ENCODE data around the gene STEEP1. TPM values are rescaled to one million over a fixed set of nuclear protein-coding genes. Genes with fewer than 3 reads are reported as not detected.

Gene STEEP1
- 10 to 100 TPM in 2 of 3 donors, 1 to 10 TPM in 1; 5.5 to 21.1 (median 11.2) TPM for polyA plus RNA-seq

GRCh38 chrX:119565107-119565663 lies at the start of gene STEEP1:
STEEP1 (minus strand) TSS chrX:119565409; CDS start chrX:119565355, 54 bp downstream.
- Mint-ChIP-seq H3K4me1 (peaks cover 17 to 24% of the 10 kb centered on the region in 2 donors), H3K27me3 (ENCODE audit: low read depth in 3 of 3) (peaks cover 1 to 6% (median 4%) of the 10 kb centered on the region in 3 donors), H3K4me3 (peak within 1 kb of the TSS; percentile 92 to 96 (median 94)), H3K9me3 (no peaks in the 10 kb centered on the region), H3K36me3 (no peaks in the 10 kb centered on the region), H3K27ac (peak within 1 kb of the TSS; percentile 90 to 97 (median 92))
- DNase-seq, result peak; percentile 82 to 84 (median 83)

GRCh38 chrX:119614776-119615175 lies 49.6 kb upstream of the STEEP1 start:
- H3K27me3 Mint-ChIP-seq (ENCODE audit: low read depth in 3 of 3), result peaks cover 0 to 4% (median 3%) of the 10 kb centered on the region in 3 donors
- no peak overlapping the region for H3K4me3 Mint-ChIP-seq
- peaks cover 23 to 32% of the 10 kb centered on the region in 2 donors for H3K4me1 Mint-ChIP-seq
- no peaks in the 10 kb centered on the region for H3K9me3 Mint-ChIP-seq
- no peak for DNase-seq
- H3K36me3 Mint-ChIP-seq, result peaks cover 0 to 4% (median 0%) of the 10 kb centered on the region in 3 donors
- H3K27ac Mint-ChIP-seq, result no peak overlapping the region

GRCh38 chrX:119607018-119607389 lies 41.8 kb upstream of the STEEP1 start:
- H3K27me3 Mint-ChIP-seq (ENCODE audit: low read depth in 3 of 3), result peaks cover 4 to 13% (median 8%) of the 10 kb centered on the region in 3 donors
- H3K36me3 Mint-ChIP-seq, result no peaks in the 10 kb centered on the region
- peak overlapping the region; percentile 95 to 99 (median 99) for H3K27ac Mint-ChIP-seq
- DNase-seq, result no peak
- no peaks in the 10 kb centered on the region for H3K9me3 Mint-ChIP-seq
- peaks cover 22 to 26% of the 10 kb centered on the region in 2 donors for H3K4me1 Mint-ChIP-seq
- H3K4me3 Mint-ChIP-seq, result peak overlapping the region; percentile 90 to 96 (median 95)

- H3K4me3 Mint-ChIP-seq, result peak within 1 kb of the TSS; percentile 90 to 96 (median 95)
- H3K27ac Mint-ChIP-seq, result peak within 1 kb of the TSS; percentile 95 to 99 (median 99)
- DNase-seq, result peak; percentile 86 to 90 (median 88)
- H3K36me3 Mint-ChIP-seq, result no peaks in the 10 kb centered on the region
- H3K27me3 Mint-ChIP-seq (ENCODE audit: low read depth in 3 of 3), result peaks cover 4 to 13% (median 8%) of the 10 kb centered on the region in 3 donors
- no peaks in the 10 kb centered on the region for H3K9me3 Mint-ChIP-seq
- peaks cover 22 to 26% of the 10 kb centered on the region in 2 donors for H3K4me1 Mint-ChIP-seq
Observed at GRCh38 chrX:119606280-119607017, 41.2 kb upstream of the STEEP1 start, which contains the start of gene NKRF. NKRF (minus strand) TSS chrX:119606424.

- no peaks in the 10 kb centered on the region for H3K9me3 Mint-ChIP-seq
- peak overlapping the region; percentile 95 to 99 (median 99) for H3K27ac Mint-ChIP-seq
- no peaks in the 10 kb centered on the region for H3K36me3 Mint-ChIP-seq
- H3K4me3 Mint-ChIP-seq, result peak overlapping the region; percentile 90 to 96 (median 95)
- DNase-seq, result peak; percentile 43 to 56 (median 55)
- H3K27me3 Mint-ChIP-seq (ENCODE audit: low read depth in 3 of 3), result peaks cover 4 to 13% (median 8%) of the 10 kb centered on the region in 3 donors
- peaks cover 22 to 26% of the 10 kb centered on the region in 2 donors for H3K4me1 Mint-ChIP-seq
Observed at GRCh38 chrX:119605464-119606279, 40.5 kb upstream of the STEEP1 start.

- Mint-ChIP-seq H3K4me1 (peaks cover 19 to 21% of the 10 kb centered on the region in 2 donors), H3K27me3 (ENCODE audit: low read depth in 3 of 3) (peaks cover 4 to 10% (median 8%) of the 10 kb centered on the region in 3 donors), H3K4me3 (peak overlapping the region; percentile 86 to 95 (median 95)), H3K27ac (peak overlapping the region; percentile 74 to 99 (median 90)), H3K9me3 (no peaks in the 10 kb centered on the region), H3K36me3 (no peaks in the 10 kb centered on the region)
- no peak for DNase-seq
Observed at GRCh38 chrX:119604766-119605463, 39.7 kb upstream of the STEEP1 start.

- Mint-ChIP-seq H3K4me1 (peaks cover 18 to 21% of the 10 kb centered on the region in 2 donors), H3K4me3 (no peak overlapping the region), H3K9me3 (no peaks in the 10 kb centered on the region), H3K27ac (no peak overlapping the region), H3K36me3 (no peaks in the 10 kb centered on the region), H3K27me3 (ENCODE audit: low read depth in 3 of 3) (peaks cover 4 to 10% (median 8%) of the 10 kb centered on the region in 3 donors)
- DNase-seq, result no peak
Observed at GRCh38 chrX:119602701-119603255, 37.6 kb upstream of the STEEP1 start.

GRCh38 chrX:119589810-119590209 lies 24.6 kb upstream of the STEEP1 start:
- Mint-ChIP-seq H3K4me1 (no peaks in the 10 kb centered on the region), H3K27ac (no peak overlapping the region), H3K9me3 (no peaks in the 10 kb centered on the region), H3K36me3 (peaks cover 0 to 12% (median 0%) of the 10 kb centered on the region in 3 donors), H3K4me3 (no peak overlapping the region), H3K27me3 (ENCODE audit: low read depth in 3 of 3) (peaks cover 0 to 5% (median 2%) of the 10 kb centered on the region in 3 donors)
- DNase-seq, result no peak

- peak overlapping the region in 1 of 6 donors; percentile 2 for H3K27ac Mint-ChIP-seq
- peaks cover 0 to 4% (median 0%) of the 10 kb centered on the region in 3 donors for H3K36me3 Mint-ChIP-seq
- H3K27me3 Mint-ChIP-seq (ENCODE audit: low read depth in 3 of 3), result peaks cover 0 to 4% (median 0%) of the 10 kb centered on the region in 3 donors
- no peak overlapping the region for H3K4me3 Mint-ChIP-seq
- no peaks in the 10 kb centered on the region for H3K4me1 Mint-ChIP-seq
- DNase-seq, result no peak
- no peaks in the 10 kb centered on the region for H3K9me3 Mint-ChIP-seq
Observed at GRCh38 chrX:119583431-119584059, 18.3 kb upstream of the STEEP1 start.

- DNase-seq, result no peak
- peaks cover 1 to 2% (median 2%) of the 10 kb centered on the region in 3 donors for H3K27me3 Mint-ChIP-seq (ENCODE audit: low read depth in 3 of 3)
- peaks cover 5 to 11% of the 10 kb centered on the region in 2 donors for H3K4me1 Mint-ChIP-seq
- peaks cover 0 to 4% (median 0%) of the 10 kb centered on the region in 3 donors for H3K36me3 Mint-ChIP-seq
- no peak overlapping the region for H3K4me3 Mint-ChIP-seq
- H3K27ac Mint-ChIP-seq, result no peak overlapping the region
- H3K9me3 Mint-ChIP-seq, result no peaks in the 10 kb centered on the region
Observed at GRCh38 chrX:119579414-119579813, 14.2 kb upstream of the STEEP1 start.

- no peaks in the 10 kb centered on the region for H3K36me3 Mint-ChIP-seq
- H3K4me1 Mint-ChIP-seq, result peaks cover 9 to 22% of the 10 kb centered on the region in 2 donors
- peak within 1 kb of the TSS; percentile 85 to 93 (median 89) for H3K4me3 Mint-ChIP-seq
- peak; percentile 85 to 89 (median 87) for DNase-seq
- H3K9me3 Mint-ChIP-seq, result no peaks in the 10 kb centered on the region
- peaks cover 3 to 11% (median 4%) of the 10 kb centered on the region in 3 donors for H3K27me3 Mint-ChIP-seq (ENCODE audit: low read depth in 3 of 3)
- peak within 1 kb of the TSS; percentile 81 to 92 (median 86) for H3K27ac Mint-ChIP-seq
Observed at GRCh38 chrX:119574394-119575266, 9.4 kb upstream of the STEEP1 start, which contains the start of gene UBE2A. UBE2A (plus strand) TSS chrX:119574563; CDS start chrX:119574712, 149 bp downstream.

Data from immature natural killer cell (primary cell).